Stomach (tissue), 4 donors: ENCODE data around the gene TSHZ2.

Experiments used
- CTCF ChIP-seq, 7 experiments: fragments of 450-650 bp in 4 of 7; fragments of 200-600 bp in 3 of 7; sonication (generic) in 3 of 7; IDR thresholded peaks; one replicate each; pipeline ENCODE4 v1.5.1; 2016 to 2019; ENCODE audit warnings: antibody characterized with exemption in 7 of 7, control low read depth in 2 of 7, mild to moderate bottlenecking in 1 of 7
- EP300 ChIP-seq: sonication (generic); formaldehyde crosslinking; IDR thresholded peaks from one replicate; pipeline ENCODE4 v1.6.1; 2017; ENCODE audit warnings: antibody characterized with exemption
- POLR2A ChIP-seq, 4 donors: fragments of 450-650 bp; IDR thresholded peaks; one replicate each; pipeline ENCODE4 v1.6.1; 2016; ENCODE audit warnings: antibody characterized with exemption in 4 of 4, control low read depth in 2 of 4, mild to moderate bottlenecking in 1 of 4, moderate library complexity in 1 of 4
- POLR2AphosphoS5 ChIP-seq, 3 donors: sonication (generic); formaldehyde crosslinking; IDR thresholded peaks; one replicate each; pipeline ENCODE4 v1.6.1; 2016; ENCODE audit warnings: antibody characterized with exemption in 3 of 3

GRCh38 chr20:52985687-52986086, 13.5 kb downstream of the TSHZ2 start:
- TF ChIP-seq CTCF (IDR thresholded peaks at IDR 0.05) (no peak), EP300 (no peak), POLR2AphosphoS5 (IDR thresholded peaks at IDR 0.05) (no peak), POLR2A (IDR thresholded peaks at IDR 0.05) (no peak)
